ENCODE data around the gene RAE1. TPM values are rescaled to one million over a fixed set of nuclear protein-coding genes. Genes with fewer than 3 reads are reported as not detected.

The RAE1 gene
- total and polyA plus RNA-seq, 2 of the 4 experiments (the other 2 are of a cell fraction) = 32.8 to 80.5 TPM

- Histone ChIP-seq H2AK9ac (replicated peaks; ENCODE audit: low read depth, low read length, poor library complexity) (no peak overlapping the region), H3K9me1 (ENCODE audit: insufficient read depth, low read length) (no peaks in the 10 kb centered on the region), H2BK20ac (ENCODE audit: low read depth, low read length) (no peak overlapping the region), H4K91ac (ENCODE audit: insufficient read depth, low read depth, low read length) (no peak overlapping the region), H3K4ac (ENCODE audit: low read depth, low read length) (no peak overlapping the region), H4K20me1 (ENCODE audit: insufficient read depth, low read length) (no peaks in the 10 kb centered on the region; the same call in 1 of the 2 replicates), H3K9me3 (ENCODE audit: control insufficient read depth, insufficient read depth, low read length) (no peaks in the 10 kb centered on the region), H3K36me3 (ENCODE audit: control insufficient read depth, insufficient read depth, low read length) (peaks cover 12% of the 10 kb centered on the region), H4K8ac (ENCODE audit: low read depth in 2 of 2, low read length in 2 of 2) (no peak overlapping the region), H3K9ac (ENCODE audit: low read depth, low read length) (no peak overlapping the region), H2BK5ac (ENCODE audit: low read depth, low read length, poor library complexity, severe bottlenecking) (no peak overlapping the region), H2AFZ (replicated peaks; ENCODE audit: low read length, poor library complexity) (no peak overlapping the region), H3K4me3 (ENCODE audit: insufficient read depth, low read depth, low read length) (no peak overlapping the region), H3K27ac (ENCODE audit: insufficient read depth, low read length) (no peak overlapping the region), H3K27me3 (ENCODE audit: control insufficient read depth, insufficient read depth, low read length) (no peaks in the 10 kb centered on the region), H2BK15ac (ENCODE audit: low read depth, low read length) (no peak overlapping the region), H3K4me2 (ENCODE audit: low read depth, low read length) (no peak overlapping the region), H3K23ac (ENCODE audit: low read depth, low read length) (no peak overlapping the region), H2AK5ac (ENCODE audit: low read depth, low read length) (no peak overlapping the region), H3K79me1 (ENCODE audit: low read depth in 1 of 2, low read length in 2 of 2) (no peaks in the 10 kb centered on the region), H3K4me1 (ENCODE audit: control insufficient read depth, insufficient read depth, low read length) (no peaks in the 10 kb centered on the region), H3K18ac (ENCODE audit: low read depth, low read length) (no peak overlapping the region), H4K5ac (ENCODE audit: low read depth, low read length) (no peak overlapping the region), H3K14ac (replicated peaks; ENCODE audit: low read depth, low read length) (no peak overlapping the region), H2BK120ac (ENCODE audit: low read depth, low read length) (no peak overlapping the region), H3K56ac (ENCODE audit: extremely low read depth, insufficient read depth, low read length) (no peak overlapping the region)
- CTCF ChIA-PET = interaction anchor here (0.6 to 1.7 kb wide), 2 partner anchors 112 to 829 kb away, joined by 3 to 4 read pairs; no protein-coding TSS in a partner anchor
- no TSS peak for BruUV-seq (replicated peaks)
- WGBS, 2 experiments (ENCODE audit: extremely low coverage in 2 of 2, insufficient read length in 1 of 2) = 95% methylated on average over 4 of the region's 20 CpGs; no CpG with 5 or more reads in 1 of the 2 experiments
- intact Hi-C loops (cut with micrococcal nuclease) = loop anchor here (10.0 kb wide), 1 partner anchor 831 kb away; no protein-coding TSS in a partner anchor
- dilution Hi-C loops (cut with HindIII; ENCODE audit: low sequenced_read_pairs, unreplicated experiment) = no loop called here
- ATAC-seq (ENCODE audit: low read depth) (no peak), DNase-seq (no peak)
- no peak for TF ChIP-seq CHD1 (IDR thresholded peaks at IDR 0.05; ENCODE audit: low read depth, low read length)
- no peak for TF ChIP-seq RAD21 (IDR thresholded peaks at IDR 0.05; ENCODE audit: low read length)
- no peak for TF ChIP-seq FOS (IDR thresholded peaks at IDR 0.05; ENCODE audit: low read depth, low read length)
- no peak for TF ChIP-seq RCOR1 (IDR thresholded peaks at IDR 0.05; ENCODE audit: insufficient replicate concordance, low read length)
- no peak for TF ChIP-seq RFX5 (IDR thresholded peaks at IDR 0.05; ENCODE audit: low read depth, low read length)
- TF ChIP-seq MAZ (IDR thresholded peaks at IDR 0.05; ENCODE audit: borderline replicate concordance, low read depth, low read length) = no peak
- in situ Hi-C loops (cut with MboI; ENCODE audit: low sequenced_read_pairs) = loop anchor here (10.0 to 25.0 kb wide), 3 partner anchors 211 to 1654 kb away; partner anchors contain the start of genes ATP5F1E and PRELID3B
- POLR2A ChIA-PET (ENCODE audit: unreplicated experiment) = no interaction called here
Measured at GRCh38 chr20:57383447-57384347, 32.6 kb downstream of the RAE1 start.

Data from IMR-90 (cell line).